GM19452 (cell line): ENCODE data around the gene MORF4L1.
"Not testable (repeated sequence)": the region's sequence is repeated elsewhere in the genome, so short reads cannot be mapped to it uniquely, and the experiment has no call there.

Source experiments
- ATAC-seq: cut with Tn5 transposase; IDR thresholded peaks from one replicate; pipeline ENCODE4 v1.9.1; 2021; ENCODE audit not compliant: unreplicated experiment

The MORF4L1 gene

GRCh38 chr15:78923480-78924360, 51.0 kb downstream of the MORF4L1 start:
- ATAC-seq: no peak

- ATAC-seq: no peak
These were observed 52.5 kb downstream of the MORF4L1 start for GRCh38 chr15:78925076-78925624.

- ATAC-seq: no peak
These were observed 53.5 kb downstream of the MORF4L1 start for GRCh38 chr15:78925956-78926743.

- ATAC-seq: no peak
These were observed 54.5 kb downstream of the MORF4L1 start for GRCh38 chr15:78927077-78927790.

GRCh38 chr15:78928176-78928575, 55.5 kb downstream of the MORF4L1 start:
- ATAC-seq: not testable (repeated sequence)

GRCh38 chr15:78928616-78929093, 56.0 kb downstream of the MORF4L1 start:
- ATAC-seq: no peak

- ATAC-seq: no peak
These were observed 57.0 kb downstream of the MORF4L1 start for GRCh38 chr15:78929536-78930264.

GRCh38 chr15:78930577-78931388, 58.1 kb downstream of the MORF4L1 start:
- ATAC-seq: no peak

GRCh38 chr15:78931439-78932257, 59.0 kb downstream of the MORF4L1 start:
- ATAC-seq: no peak

GRCh38 chr15:78932258-78932808, 59.6 kb downstream of the MORF4L1 start:
- ATAC-seq: no peak

GRCh38 chr15:78933187-78933822, 60.6 kb downstream of the MORF4L1 start:
- no peak for ATAC-seq

- ATAC-seq: no peak
These were observed 61.3 kb downstream of the MORF4L1 start for GRCh38 chr15:78933823-78934654.

- ATAC-seq: no peak
These were observed 61.9 kb downstream of the MORF4L1 start for GRCh38 chr15:78934655-78935023.

GRCh38 chr15:78937132-78937739, 64.5 kb downstream of the MORF4L1 start:
- no peak for ATAC-seq

- ATAC-seq: peak; percentile 73
These were observed 66.2 kb downstream of the MORF4L1 start for GRCh38 chr15:78938658-78939488.

- no peak for ATAC-seq
These were observed 70.1 kb downstream of the MORF4L1 start for GRCh38 chr15:78942741-78943140.
